Neural progenitor cell (in vitro differentiated cells): ENCODE data around the gene SMCO3.

Source experiments
- EZH2 ChIP-seq: fragments of 200-600 bp; sonication (generic); IDR thresholded peaks from 2 replicates; pipeline ENCODE4 v1.6.1; 2017; ENCODE audit warnings: antibody characterized with exemption, mild to moderate bottlenecking, moderate library complexity
- TF ChIP-seq, protein P1 (sequence below): fragments of 200-600 bp; sonication (generic); IDR thresholded peaks from 2 replicates; pipeline ENCODE4 v1.5.1; 2017; ENCODE audit warnings: antibody characterized with exemption, mild to moderate bottlenecking

DNA sequence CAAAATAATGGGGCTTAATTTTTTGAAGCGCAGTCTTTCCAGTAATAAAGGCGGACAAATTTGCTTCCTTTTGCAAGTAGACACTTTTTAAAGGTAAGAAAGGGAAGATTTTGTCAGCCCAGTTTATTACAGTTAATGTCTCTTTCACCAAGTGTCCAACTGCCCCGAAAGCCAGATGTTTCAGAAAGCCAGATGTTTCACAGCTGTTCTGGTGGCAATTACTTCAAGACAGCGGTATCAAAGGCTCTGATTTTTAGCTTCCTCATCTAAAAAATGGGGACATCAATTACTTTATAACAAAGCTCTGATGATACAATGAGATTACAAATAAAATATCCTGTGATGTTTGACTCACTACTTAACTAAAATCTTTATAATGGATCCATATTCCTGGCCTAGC lies 11.7 kb downstream of the SMCO3 start:
- TF ChIP-seq, protein P1, sequence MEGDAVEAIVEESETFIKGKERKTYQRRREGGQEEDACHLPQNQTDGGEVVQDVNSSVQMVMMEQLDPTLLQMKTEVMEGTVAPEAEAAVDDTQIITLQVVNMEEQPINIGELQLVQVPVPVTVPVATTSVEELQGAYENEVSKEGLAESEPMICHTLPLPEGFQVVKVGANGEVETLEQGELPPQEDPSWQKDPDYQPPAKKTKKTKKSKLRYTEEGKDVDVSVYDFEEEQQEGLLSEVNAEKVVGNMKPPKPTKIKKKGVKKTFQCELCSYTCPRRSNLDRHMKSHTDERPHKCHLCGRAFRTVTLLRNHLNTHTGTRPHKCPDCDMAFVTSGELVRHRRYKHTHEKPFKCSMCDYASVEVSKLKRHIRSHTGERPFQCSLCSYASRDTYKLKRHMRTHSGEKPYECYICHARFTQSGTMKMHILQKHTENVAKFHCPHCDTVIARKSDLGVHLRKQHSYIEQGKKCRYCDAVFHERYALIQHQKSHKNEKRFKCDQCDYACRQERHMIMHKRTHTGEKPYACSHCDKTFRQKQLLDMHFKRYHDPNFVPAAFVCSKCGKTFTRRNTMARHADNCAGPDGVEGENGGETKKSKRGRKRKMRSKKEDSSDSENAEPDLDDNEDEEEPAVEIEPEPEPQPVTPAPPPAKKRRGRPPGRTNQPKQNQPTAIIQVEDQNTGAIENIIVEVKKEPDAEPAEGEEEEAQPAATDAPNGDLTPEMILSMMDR, result no peak
- no peak for TF ChIP-seq EZH2
